NT2/D1 (cell line): ENCODE measurements around the gene C10orf90.

Experiments
- SUZ12 ChIP-seq: IDR thresholded peaks from 2 replicates; pipeline ENCODE4 v1.6.1; 2011; ENCODE audit not compliant: insufficient read length, insufficient read depth; ENCODE audit errors: extremely low read depth
- YY1 ChIP-seq: IDR thresholded peaks from 2 replicates; pipeline ENCODE4 v1.6.1; 2011; ENCODE audit not compliant: insufficient read length, insufficient read depth
- ZNF274 ChIP-seq: IDR thresholded peaks from 2 replicates; pipeline ENCODE4 v1.6.1; 2011; ENCODE audit warnings: mild to moderate bottlenecking, low read depth, low read length

GRCh38 chr10:126570621-126571602, 99.6 kb downstream of the C10orf90 start:
- TF ChIP-seq YY1: no peak
- no peak for TF ChIP-seq ZNF274
- TF ChIP-seq SUZ12: no peak
